GM18519 (cell line): ENCODE results near the gene RAMACL.

ENCODE experiments used
- ATAC-seq: cut with Tn5 transposase; IDR thresholded peaks from one replicate; pipeline ENCODE4 v1.9.1; 2021; ENCODE audit warnings: mild to moderate bottlenecking, moderate library complexity; ENCODE audit not compliant: unreplicated experiment, low FRiP score

Gene RAMACL

DNA sequence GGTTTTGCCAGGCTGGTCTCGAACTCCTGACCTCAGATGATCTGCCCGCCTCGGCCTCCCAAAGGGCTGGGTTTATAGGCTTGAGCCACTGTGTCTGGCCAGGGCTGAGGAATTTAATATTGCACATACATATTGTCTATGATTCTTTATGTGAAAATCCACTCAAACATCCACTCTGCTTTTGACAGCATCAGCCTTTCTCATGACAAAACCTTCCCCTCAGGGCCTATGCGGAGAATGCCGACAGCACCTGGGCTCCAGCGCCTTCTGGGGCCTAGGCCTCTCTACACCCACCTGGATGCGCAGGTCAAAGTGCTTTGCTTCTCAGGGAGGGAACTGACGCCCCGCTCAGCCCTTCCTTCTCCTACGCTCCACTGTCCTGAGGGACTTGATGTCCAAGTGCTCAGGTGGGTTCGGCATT is 5.4 kb downstream of the RAMACL start:
- ATAC-seq = no peak

GRCh38 chr6:166580076-166581050 is 6.1 kb downstream of the RAMACL start:
- no peak for ATAC-seq

GRCh38 chr6:166579237-166579850 is 7.1 kb downstream of the RAMACL start:
- ATAC-seq = no peak

DNA sequence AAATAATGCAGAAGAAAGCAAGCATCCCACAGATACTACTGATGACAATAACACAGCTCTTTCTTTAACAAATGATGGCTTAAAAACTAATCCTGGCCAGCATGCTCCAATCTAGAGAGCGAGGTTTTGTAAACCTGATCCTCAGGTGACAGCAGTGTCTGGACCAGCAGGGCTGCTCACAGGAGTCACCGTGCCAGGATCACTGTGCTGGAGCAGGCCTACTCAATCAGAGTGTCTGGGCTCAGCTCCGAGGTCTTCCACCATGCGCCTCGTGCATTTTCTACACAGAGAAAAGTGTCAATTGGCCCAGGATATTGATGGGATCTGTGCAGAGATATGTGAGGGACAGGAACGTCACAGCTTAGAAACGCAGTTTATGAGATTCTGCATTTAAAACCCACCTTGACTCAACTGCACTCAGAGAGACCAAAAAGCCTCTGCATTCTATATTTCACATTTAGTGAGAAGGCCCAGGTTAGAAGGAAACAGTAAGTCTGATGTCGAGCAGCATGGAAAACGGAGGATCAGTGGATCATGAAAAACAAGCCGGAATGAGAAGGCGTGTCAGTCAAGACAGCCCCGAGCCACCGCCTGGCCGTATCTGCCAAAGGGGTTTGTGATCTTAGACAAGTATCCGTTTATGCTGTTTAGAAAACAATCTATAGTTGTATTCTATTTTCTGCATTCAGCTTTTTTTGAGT is 7.8 kb downstream of the RAMACL start:
- no peak for ATAC-seq

DNA sequence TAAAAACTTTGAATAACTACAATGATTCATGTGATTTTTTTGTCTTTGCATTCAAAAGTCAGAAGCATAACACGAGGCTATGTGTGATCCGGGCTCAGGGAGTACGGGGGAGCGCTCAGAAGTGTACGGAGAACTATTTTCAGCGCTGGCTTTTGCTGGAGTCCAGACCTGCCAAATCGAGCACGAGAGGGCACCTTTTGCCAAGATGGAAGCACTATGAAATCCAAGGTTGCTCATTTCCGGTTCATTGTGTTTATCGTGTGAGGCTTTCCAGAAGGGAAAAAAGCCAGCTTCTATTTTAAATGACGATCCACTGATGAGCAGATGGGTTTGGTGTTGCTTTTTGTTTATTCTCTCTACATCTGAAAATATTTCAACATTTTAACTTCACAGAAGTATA is 11.3 kb downstream of the RAMACL start:
- no peak for ATAC-seq

DNA sequence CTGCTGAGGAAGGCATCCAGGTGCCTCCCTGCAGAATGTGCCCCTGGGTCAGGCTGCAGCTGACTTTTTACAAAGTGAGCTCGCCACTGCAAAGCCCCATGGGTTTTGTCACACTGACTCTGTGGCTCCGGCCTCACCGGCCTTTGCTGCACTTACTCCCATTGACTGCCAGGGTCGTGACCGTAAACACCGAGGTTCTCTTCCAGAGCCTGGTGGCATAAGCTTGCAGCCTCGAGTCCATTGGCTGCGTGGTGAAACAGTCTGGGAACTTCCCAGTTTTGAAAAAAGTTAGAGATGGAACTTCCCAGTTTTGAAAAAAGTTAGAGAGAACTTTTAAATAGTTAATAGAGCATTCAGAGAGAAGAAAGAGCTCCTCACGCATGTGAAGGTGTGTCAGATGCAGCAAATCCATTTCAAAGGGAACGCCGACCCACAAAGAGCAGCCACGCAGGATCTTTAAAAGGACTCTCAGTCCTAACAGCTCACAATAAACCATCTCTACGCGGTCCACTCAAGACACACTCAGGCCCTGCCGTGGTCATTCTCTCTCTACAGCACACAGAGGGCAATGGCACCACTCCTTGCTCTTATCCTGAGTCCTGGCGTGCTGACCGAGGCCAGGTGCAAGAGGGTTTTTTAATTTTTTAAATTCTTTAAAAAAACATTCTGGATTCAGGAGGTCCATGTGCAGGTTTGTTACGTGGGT is 12.8 kb downstream of the RAMACL start:
- ATAC-seq = no peak

- ATAC-seq = no peak
These were observed 13.9 kb downstream of the RAMACL start for GRCh38 chr6:166572370-166573261.

GRCh38 chr6:166570929-166571713 is 15.4 kb downstream of the RAMACL start:
- no peak for ATAC-seq

- ATAC-seq = no peak
These were observed 17.3 kb downstream of the RAMACL start for GRCh38 chr6:166569206-166569605.

DNA sequence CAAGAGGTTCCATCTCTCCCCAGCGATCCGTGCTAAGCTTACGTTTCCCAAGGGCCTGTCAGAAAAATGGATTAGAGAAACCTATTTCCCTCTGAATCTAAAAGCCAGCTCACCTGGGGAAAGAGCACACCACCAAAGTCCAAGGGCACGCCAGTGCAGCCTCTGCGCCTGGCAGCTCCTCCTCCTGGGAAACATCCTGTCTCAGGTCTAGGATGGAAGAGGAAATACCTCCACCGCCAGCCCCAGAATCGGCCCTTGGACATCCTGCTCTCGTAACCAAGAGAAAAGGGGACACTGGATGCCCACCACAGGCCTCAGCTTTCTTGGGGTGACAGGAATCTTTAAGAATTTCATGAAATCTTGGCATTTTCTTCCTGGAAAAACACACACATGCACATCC is 18.7 kb downstream of the RAMACL start:
- no peak for ATAC-seq

DNA sequence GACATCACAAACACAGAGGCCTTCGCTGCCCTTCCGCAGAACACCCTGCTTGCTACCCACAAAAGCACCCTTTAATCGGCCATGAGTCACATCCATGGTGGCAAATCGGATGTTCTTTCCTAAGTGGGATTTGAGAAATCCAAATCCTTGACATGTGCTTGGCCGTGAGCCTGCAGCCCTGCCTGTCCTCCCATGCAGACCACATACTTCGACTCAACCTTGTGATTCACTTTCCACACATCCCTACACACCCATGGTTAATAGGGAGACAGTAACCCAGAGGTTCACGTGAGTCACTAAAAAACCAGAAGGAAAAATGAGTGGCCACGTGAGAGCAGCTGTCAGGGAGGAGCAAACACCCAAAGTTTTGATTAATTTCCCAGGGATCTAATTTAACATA is 19.4 kb downstream of the RAMACL start:
- no peak for ATAC-seq

- ATAC-seq = no peak
These were observed 20.2 kb downstream of the RAMACL start for GRCh38 chr6:166566026-166567011.

DNA sequence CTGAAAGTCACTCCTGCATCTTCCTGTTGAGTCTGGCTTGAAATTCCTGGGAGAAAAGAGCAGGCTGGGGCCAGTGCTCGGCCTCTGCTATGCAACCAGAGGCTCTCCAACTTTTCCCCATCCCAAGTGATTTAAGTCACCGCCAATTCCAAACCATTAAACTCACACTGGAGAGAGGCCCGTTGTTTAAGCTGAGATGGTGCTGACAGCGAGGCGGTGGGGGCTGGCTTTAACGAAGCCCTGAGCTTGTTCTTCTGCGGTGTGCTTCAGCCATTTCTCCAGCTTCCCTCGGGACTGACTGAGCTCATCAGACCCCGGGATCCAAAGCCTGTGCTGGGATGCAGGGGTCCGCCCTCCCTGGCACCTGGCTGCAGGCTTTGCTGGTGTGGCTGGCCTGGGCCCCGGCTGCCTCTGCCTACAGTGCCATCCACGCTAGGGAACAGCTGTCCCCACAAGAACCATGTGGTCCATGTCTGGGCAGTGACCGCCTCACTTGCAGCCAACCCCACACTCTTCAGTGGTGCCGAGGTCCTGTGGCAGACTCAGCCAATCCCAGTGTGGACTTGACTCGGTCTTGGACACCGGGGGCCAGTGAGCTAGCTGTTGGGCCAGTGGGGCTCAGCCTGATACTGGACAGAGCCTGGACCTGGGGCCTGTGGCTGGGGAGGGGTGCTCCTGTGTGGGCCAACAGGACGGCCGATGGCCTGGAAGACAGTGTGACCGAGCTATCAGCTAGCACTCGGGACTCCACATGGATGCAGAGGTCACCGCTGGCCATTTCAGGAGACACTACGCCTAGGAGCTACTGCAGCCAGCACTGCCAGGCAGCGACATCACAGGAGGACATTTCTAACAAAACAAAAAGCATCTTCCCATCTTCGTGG is 21.2 kb downstream of the RAMACL start:
- ATAC-seq = no peak

DNA sequence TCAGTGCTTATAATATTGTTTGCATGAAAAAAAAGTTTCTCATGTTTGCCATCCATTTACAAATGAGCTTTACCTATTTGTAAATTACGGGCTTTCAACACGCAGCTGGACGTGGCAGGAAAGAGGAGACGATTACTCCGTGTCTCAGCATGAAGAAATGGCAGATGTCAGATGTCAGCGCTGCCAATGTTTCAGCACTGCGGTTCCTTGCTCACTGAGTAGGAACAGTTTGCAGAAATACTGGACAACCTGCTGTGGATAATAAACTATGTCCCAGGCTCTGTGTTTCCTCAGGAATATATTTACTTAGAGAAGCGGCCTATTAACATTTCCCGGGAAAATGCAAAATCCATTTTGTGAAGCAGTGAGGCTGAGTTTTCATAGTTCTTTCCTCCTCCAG is 22.7 kb downstream of the RAMACL start:
- ATAC-seq = no peak

- ATAC-seq = no peak
These were observed 23.3 kb downstream of the RAMACL start for GRCh38 chr6:166563200-166563599.

- no peak for ATAC-seq
These were observed 23.8 kb downstream of the RAMACL start for GRCh38 chr6:166562726-166563125.
